Measurements from ENCODE around the gene NECTIN3. TPM values are rescaled to one million over a fixed set of nuclear protein-coding genes. Genes with fewer than 3 reads are reported as not detected.

The NECTIN3 gene
- total RNA-seq, 2 experiments from 2014 or later = 7.8 to 8.5 TPM

DNA sequence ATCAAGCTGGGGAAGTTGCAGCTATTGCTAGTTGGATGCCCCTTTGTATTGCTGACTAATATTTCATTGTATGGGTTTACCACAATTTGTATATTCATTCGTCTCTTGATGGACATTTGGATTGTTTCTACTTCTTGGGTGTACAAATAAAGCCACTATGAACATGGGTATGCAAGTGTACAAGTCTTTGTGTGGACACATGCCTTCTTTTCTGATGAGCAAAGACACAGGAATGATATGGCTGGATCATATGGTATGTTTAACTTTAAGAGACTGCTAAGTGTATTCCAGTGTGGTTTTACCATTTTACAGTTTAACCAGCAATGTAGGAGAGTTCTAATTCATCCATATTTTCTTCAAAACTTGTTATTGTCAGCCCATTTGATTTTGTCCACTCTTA lies 32.2 kb downstream of the NECTIN3 start:
- H3K27ac ChIP-seq (ENCODE audit: low read depth in 1 of 2, low read length in 2 of 2) = no peak overlapping the region
- H3K4me1 ChIP-seq (ENCODE audit: insufficient read depth, low read length) = no peaks in the 10 kb centered on the region
- Mint-ChIP-seq H3K27ac (no peak overlapping the region), H3K9me3 (peaks cover 5% of the 10 kb centered on the region), H3K27me3 (no peaks in the 10 kb centered on the region), H3K4me3 (no peak overlapping the region), H3K36me3 (ENCODE audit: low read depth) (no peaks in the 10 kb centered on the region), H3K4me1 (ENCODE audit: low read depth) (no peaks in the 10 kb centered on the region)
- no peak overlapping the region for H3K4me3 ChIP-seq (ENCODE audit: low read length)
- H3K9me3 ChIP-seq (ENCODE audit: control insufficient read depth in 1 of 2, insufficient read depth in 1 of 2, low read length in 2 of 2) = no peaks in the 10 kb centered on the region
- H3K36me3 ChIP-seq (ENCODE audit: insufficient read depth, low read length) = no peaks in the 10 kb centered on the region
- ChIA-PET POLR2A (no interaction called here), CTCF (no interaction called here)
- TF ChIP-seq, protein P1, sequence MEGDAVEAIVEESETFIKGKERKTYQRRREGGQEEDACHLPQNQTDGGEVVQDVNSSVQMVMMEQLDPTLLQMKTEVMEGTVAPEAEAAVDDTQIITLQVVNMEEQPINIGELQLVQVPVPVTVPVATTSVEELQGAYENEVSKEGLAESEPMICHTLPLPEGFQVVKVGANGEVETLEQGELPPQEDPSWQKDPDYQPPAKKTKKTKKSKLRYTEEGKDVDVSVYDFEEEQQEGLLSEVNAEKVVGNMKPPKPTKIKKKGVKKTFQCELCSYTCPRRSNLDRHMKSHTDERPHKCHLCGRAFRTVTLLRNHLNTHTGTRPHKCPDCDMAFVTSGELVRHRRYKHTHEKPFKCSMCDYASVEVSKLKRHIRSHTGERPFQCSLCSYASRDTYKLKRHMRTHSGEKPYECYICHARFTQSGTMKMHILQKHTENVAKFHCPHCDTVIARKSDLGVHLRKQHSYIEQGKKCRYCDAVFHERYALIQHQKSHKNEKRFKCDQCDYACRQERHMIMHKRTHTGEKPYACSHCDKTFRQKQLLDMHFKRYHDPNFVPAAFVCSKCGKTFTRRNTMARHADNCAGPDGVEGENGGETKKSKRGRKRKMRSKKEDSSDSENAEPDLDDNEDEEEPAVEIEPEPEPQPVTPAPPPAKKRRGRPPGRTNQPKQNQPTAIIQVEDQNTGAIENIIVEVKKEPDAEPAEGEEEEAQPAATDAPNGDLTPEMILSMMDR (IDR thresholded peaks at IDR 0.05) = no peak
- no peaks in the 10 kb centered on the region for H3K27me3 ChIP-seq (ENCODE audit: control insufficient read depth in 1 of 2, insufficient read depth in 2 of 2, low read length in 2 of 2)
- DNase-seq = no peak
- intact Hi-C loops (cut with DNase I, micrococcal nuclease) = no loop called here
- ATAC-seq (ENCODE audit: poor library complexity) = no peak

DNA sequence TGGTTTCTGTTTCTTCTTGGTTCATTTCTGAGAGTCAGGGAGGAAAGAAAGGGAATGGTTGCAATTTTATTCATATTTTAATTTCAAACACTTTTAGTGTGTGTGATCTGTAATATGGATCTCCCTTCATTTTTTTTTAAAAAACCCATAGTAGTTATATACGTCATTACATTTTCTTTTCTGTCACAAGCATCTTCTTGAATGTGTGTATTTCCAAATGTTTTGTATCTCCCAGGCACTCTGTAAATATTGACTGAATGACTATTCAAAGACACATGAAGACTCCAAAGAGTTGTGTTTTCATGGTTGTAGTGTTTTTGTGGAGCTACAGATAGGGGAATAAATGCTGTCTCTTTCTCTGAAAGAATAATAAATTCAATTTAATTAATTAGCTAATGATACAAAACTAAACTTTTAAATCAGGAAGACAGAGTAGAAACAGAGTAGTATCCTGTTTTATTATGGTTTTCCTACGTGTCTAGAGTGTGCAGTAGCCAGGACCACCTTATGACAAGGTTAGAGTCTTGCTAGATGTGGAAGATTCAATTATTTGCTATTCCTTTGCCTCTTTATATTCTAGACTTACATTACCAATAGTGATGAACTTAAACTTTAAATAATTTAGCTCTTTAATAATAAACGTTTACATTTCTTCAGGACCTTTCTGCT lies 35.5 kb downstream of the NECTIN3 start:
- POLR2A ChIA-PET = no interaction called here

DNA sequence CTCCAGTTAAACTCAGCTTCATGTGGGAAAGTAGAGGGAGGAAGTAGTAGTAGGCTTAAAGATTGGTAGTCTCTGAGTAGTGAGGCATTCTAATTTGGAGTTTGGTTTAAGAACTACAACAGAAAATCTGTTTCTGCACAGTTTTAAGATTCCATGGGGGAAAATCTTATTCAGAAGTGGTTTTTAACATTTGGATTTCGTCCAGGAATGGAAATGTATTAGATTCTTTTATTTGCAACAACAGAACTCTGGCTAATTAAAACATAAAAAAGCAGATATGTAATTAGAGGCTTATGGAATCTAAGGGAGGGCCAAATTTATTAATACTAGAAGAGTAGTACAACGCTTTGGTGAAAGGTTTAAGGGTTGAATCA lies 36.0 kb downstream of the NECTIN3 start:
- intact Hi-C loops (cut with DNase I, micrococcal nuclease) = no loop called here
- H3K27me3 Mint-ChIP-seq = no peaks in the 10 kb centered on the region
- CTCF ChIA-PET = no interaction called here
- no peak for DNase-seq
- TF ChIP-seq, protein P1 (IDR thresholded peaks at IDR 0.05) = no peak
- peaks cover 5% of the 10 kb centered on the region for H3K9me3 Mint-ChIP-seq
- Histone ChIP-seq H3K36me3 (ENCODE audit: insufficient read depth, low read length) (no peaks in the 10 kb centered on the region), H3K27me3 (ENCODE audit: control insufficient read depth in 1 of 2, insufficient read depth in 2 of 2, low read length in 2 of 2) (no peaks in the 10 kb centered on the region), H3K4me3 (ENCODE audit: low read length) (no peak overlapping the region), H3K4me1 (ENCODE audit: insufficient read depth, low read length) (no peaks in the 10 kb centered on the region), H3K27ac (ENCODE audit: low read depth in 1 of 2, low read length in 2 of 2) (no peak overlapping the region), H3K9me3 (ENCODE audit: control insufficient read depth in 1 of 2, insufficient read depth in 1 of 2, low read length in 2 of 2) (no peaks in the 10 kb centered on the region)
- POLR2A ChIA-PET = no interaction called here
- H3K27ac Mint-ChIP-seq = no peak overlapping the region
- no peak overlapping the region for H3K4me3 Mint-ChIP-seq
- H3K4me1 Mint-ChIP-seq (ENCODE audit: low read depth) = no peaks in the 10 kb centered on the region
- no peaks in the 10 kb centered on the region for H3K36me3 Mint-ChIP-seq (ENCODE audit: low read depth)
- ATAC-seq (ENCODE audit: poor library complexity) = no peak

More for the DNA sequence above, 35.5 kb downstream of the NECTIN3 start:
- H3K4me3 Mint-ChIP-seq = no peak overlapping the region
- intact Hi-C loops (cut with DNase I, micrococcal nuclease) = no loop called here
- peaks cover 5% of the 10 kb centered on the region for H3K9me3 Mint-ChIP-seq
- H3K27me3 ChIP-seq (ENCODE audit: control insufficient read depth in 1 of 2, insufficient read depth in 2 of 2, low read length in 2 of 2) = no peaks in the 10 kb centered on the region
- H3K27me3 Mint-ChIP-seq = no peaks in the 10 kb centered on the region
- H3K4me1 Mint-ChIP-seq (ENCODE audit: low read depth) = no peaks in the 10 kb centered on the region
- no peaks in the 10 kb centered on the region for H3K36me3 ChIP-seq (ENCODE audit: insufficient read depth, low read length)
- TF ChIP-seq, protein P1 (IDR thresholded peaks at IDR 0.05) = no peak
- no peaks in the 10 kb centered on the region for H3K4me1 ChIP-seq (ENCODE audit: insufficient read depth, low read length)
- DNase-seq = no peak
- H3K9me3 ChIP-seq (ENCODE audit: control insufficient read depth in 1 of 2, insufficient read depth in 1 of 2, low read length in 2 of 2) = no peaks in the 10 kb centered on the region
- no peak overlapping the region for H3K4me3 ChIP-seq (ENCODE audit: low read length)
- H3K27ac Mint-ChIP-seq = no peak overlapping the region
- CTCF ChIA-PET = no interaction called here
- no peak for ATAC-seq (ENCODE audit: poor library complexity)
- H3K36me3 Mint-ChIP-seq (ENCODE audit: low read depth) = no peaks in the 10 kb centered on the region
- no peak overlapping the region for H3K27ac ChIP-seq (ENCODE audit: low read depth in 1 of 2, low read length in 2 of 2)

Data from CD4-positive, alpha-beta T cell (primary cell).